GM11168 (cell line): ENCODE data around the gene ADGRD1.
"Not testable (repeated sequence)": the region's sequence is repeated elsewhere in the genome, so short reads cannot be mapped to it uniquely, and the experiment has no call there.

ENCODE experiments used
- in situ Hi-C: fragments of 300-500 bp; cut with MboI; formaldehyde crosslinking; loops from one replicate; pipeline ENCODE4 v1.12.0; 2022; ENCODE audit warnings: low sequenced_read_pairs; ENCODE audit not compliant: unreplicated experiment

Gene ADGRD1

GRCh38 chr12:131065801-131066200 is 112.1 kb downstream of the ADGRD1 start:
- in situ Hi-C loops: no loop called here

GRCh38 chr12:131066207-131066885 is 112.6 kb downstream of the ADGRD1 start:
- in situ Hi-C loops: no loop called here

GRCh38 chr12:131066886-131067490 is 113.3 kb downstream of the ADGRD1 start:
- in situ Hi-C loops: no loop called here

GRCh38 chr12:131067981-131068851 is 114.5 kb downstream of the ADGRD1 start:
- in situ Hi-C loops: no loop called here

GRCh38 chr12:131068926-131069720 is 115.4 kb downstream of the ADGRD1 start:
- in situ Hi-C loops: not testable (repeated sequence)

- in situ Hi-C loops: not testable (repeated sequence)
Measured at GRCh38 chr12:131070136-131070535, 116.4 kb downstream of the ADGRD1 start.

- in situ Hi-C loops: not testable (repeated sequence)
Measured at GRCh38 chr12:131070668-131071067, 117.0 kb downstream of the ADGRD1 start.

GRCh38 chr12:131071234-131071820 is 117.6 kb downstream of the ADGRD1 start:
- in situ Hi-C loops: not testable (repeated sequence)

GRCh38 chr12:131071950-131072349 is 118.2 kb downstream of the ADGRD1 start:
- in situ Hi-C loops: not testable (repeated sequence)

- in situ Hi-C loops: no loop called here
Measured at GRCh38 chr12:131072451-131073230, 118.9 kb downstream of the ADGRD1 start.

GRCh38 chr12:131074221-131075083 is 120.7 kb downstream of the ADGRD1 start:
- in situ Hi-C loops: no loop called here

GRCh38 chr12:131075194-131075593 is 121.5 kb downstream of the ADGRD1 start:
- in situ Hi-C loops: no loop called here

- in situ Hi-C loops: no loop called here
Measured at GRCh38 chr12:131075611-131076010, 121.9 kb downstream of the ADGRD1 start.

- in situ Hi-C loops: no loop called here
Measured at GRCh38 chr12:131076296-131076695, 122.6 kb downstream of the ADGRD1 start.

- in situ Hi-C loops: no loop called here
Measured at GRCh38 chr12:131076791-131077747, 123.4 kb downstream of the ADGRD1 start.

- in situ Hi-C loops: no loop called here
Measured at GRCh38 chr12:131077931-131078391, 124.3 kb downstream of the ADGRD1 start.
